Suppressor macrophage (primary cell): ENCODE measurements around the gene RNH1.
"Not testable (repeated sequence)": the region's sequence is repeated elsewhere in the genome, so short reads cannot be mapped to it uniquely, and the experiment has no call there.

ENCODE experiments used
- DNase-seq, 4 experiments: peaks; one replicate each; pipeline ENCODE4 v3.0.0-alpha.2; 2020 to 2022

RNH1 gene

DNA sequence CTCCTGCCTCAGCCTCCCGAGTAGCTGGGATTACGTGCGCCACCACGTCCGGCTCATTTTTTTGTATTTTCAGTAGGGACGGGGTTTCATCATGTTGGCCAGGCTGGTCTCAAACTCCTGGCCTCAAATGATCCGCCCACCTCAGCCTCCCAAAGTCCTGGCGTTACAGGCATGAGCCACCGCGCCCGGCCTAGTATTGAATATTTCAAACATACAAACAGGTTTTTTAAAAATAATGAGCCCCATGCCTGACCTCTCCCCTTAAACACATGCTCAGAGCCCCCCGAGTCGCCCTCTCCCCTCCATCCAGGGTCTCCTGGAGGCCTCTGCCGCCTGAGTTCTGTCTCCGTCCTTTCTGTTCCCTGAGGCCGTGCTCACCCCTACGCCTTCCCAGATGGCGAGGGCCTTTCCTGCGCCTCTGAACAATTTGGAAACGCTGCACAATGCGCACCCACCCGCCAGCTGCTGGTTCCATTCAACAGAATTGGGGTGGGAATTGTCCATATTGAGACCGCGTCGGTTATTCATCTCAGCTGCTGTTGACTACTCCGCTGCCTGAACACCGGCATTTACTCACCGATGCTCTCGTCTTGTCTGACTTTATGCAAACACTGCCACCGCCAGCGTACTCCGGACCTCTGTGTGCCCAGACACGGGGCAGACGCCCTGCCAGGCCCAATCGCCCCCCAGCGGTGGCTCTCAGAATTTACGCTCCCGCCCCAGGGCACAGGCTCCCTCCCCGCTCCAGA, 13.6 kb upstream of the RNH1 start:
- peak in 3 of 4 experiments; percentile 12 to 49 (median 42) for DNase-seq

- DNase-seq = peak; percentile 95 to 98 (median 98)
Measured at GRCh38 chr11:518463-519202, 11.6 kb upstream of the RNH1 start.

GRCh38 chr11:516918-517685, 10.1 kb upstream of the RNH1 start:
- DNase-seq = not testable (repeated sequence)

- DNase-seq = no peak
Measured at GRCh38 chr11:516400-516799, 9.4 kb upstream of the RNH1 start.

DNA sequence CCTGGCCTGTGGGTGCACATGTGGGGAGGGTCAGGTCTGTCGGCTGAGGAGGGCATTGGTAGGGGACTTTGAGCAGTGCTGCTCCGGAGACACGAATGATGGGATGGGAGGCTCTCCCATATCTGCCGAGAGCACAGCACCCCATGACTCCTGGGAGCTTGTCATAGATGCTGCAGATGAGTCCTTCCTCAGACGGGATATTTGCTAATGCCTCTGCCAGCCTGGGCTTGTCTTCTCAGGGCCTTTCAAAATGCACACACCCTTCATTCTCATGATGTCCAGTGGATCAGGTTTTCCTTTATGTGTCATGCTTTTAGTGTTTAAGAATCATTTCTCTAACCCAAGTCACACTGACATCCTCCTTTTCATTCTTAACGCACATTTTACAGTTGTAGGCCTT, 8.1 kb upstream of the RNH1 start:
- DNase-seq = no peak

DNA sequence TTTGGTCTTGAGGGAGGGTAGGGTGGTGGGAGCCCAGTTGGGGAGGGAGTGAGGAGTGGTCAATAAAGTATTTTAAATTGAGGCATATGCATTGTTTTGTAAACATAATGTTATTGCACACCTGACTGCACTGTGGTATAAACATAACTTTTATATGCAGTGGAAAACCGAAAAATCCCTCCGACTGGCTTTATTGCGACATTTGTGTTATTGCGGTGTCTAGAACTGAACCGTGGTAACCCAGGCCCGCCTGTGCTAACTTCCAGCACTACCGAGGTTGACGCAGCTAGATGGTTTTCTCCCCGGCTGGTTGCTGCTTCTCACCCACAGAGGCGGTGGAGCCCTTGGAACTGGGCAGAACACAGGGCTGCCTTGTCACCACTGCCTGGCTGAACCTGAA, 7.6 kb upstream of the RNH1 start:
- DNase-seq = peak in 2 of 4 experiments; percentile 27 to 43

DNA sequence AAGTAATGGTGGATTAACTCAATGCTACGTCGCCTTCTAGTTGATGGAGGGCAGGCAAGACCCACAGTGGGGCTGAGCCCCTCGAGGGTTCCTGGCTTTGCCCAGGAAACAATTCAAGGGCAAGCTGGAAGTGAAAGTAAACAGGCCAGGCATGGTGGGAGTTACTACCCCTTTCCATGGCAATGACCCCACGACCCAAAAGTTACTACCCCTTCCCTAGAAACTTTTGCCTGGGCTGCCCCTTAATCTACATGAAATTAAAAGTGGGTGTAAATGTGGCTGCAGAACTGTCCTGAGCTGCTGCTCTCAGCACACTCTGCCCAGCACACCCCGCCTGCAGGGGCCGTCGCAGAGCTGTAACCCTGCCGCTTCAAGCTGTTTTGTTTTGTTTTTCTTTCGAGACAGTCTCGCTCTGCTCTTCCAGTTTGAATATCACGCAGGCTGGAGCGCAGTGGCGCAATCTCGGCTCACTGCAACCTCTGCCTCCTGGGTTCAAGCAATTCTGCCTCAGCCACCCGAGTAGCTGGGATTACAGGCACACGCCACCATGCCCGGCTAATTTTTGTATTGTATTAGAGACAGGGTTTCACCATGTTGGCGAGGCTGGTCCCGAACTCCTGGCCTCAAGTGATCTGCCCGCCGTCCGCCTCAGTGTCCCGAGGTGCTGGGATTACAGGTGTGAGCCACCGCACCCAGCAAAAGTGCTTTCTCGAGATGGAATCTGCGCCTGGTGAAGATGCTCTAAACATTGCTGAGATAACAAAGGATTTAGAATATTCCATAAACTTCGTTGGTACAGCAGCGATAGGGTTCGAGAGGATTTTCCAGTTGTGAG, 5.9 kb upstream of the RNH1 start:
- DNase-seq = peak in 3 of 4 experiments; percentile 33 to 37 (median 36)

- DNase-seq = no peak
Measured at GRCh38 chr11:508956-509355, 1.9 kb upstream of the RNH1 start.

- DNase-seq = no peak
Measured at GRCh38 chr11:507727-508515, 879 bp upstream of the RNH1 start.

DNA sequence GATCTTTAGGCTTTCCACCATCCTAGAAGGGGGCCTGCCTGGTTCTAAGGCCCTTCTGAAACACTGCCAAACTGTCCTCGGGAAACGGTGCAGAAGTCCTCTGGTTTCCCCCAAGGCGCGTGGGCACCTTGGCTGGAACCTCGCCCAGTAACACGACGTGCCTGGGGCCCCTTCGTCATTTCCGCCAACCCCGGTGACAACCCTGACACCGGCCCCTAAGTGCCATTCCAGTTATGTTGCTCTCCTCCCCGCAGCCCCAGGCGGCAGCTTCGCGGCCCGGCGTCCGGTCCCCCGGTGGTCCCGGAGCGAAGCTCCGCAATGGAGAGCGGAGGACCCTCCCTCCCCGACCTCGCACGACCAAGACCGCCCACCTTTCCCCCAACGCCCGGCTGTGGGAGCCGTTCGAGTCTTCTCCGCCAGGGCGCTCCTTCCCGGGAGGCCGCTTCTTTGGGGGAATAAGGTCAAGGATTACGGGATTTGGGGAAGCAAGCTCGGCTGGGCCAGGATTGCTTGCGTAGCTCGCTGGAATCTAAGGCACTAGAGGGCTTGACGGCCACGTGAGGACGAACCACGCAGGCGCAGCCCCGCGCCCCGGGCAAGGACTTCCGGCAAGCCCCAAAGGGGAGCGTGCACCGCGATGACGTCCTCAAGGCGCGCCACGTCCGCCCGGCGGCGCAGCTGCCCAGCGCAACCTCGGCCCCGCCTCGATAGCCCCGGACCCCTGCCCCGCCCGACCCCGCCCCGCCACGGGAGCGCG, 626 bp downstream of the RNH1 start:
- peak; percentile 99 to 100 (median 99) for DNase-seq

DNA sequence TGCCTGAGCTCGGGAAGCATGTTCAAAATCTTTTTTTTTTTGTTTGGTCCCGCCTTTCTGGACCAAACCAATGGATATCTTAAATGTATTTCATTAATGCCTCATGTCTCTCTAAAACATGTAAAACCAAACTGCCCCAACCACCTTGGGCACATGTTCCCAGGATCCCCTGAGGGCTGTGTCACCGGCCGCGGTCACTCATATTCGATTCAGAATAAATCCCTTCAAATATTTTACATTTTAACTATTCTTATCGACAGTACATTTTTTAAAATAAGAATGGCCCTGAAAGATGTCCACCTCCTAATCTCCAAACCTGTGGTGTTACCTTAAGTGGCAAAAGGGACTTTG, 2.1 kb downstream of the RNH1 start:
- DNase-seq = no peak

DNA sequence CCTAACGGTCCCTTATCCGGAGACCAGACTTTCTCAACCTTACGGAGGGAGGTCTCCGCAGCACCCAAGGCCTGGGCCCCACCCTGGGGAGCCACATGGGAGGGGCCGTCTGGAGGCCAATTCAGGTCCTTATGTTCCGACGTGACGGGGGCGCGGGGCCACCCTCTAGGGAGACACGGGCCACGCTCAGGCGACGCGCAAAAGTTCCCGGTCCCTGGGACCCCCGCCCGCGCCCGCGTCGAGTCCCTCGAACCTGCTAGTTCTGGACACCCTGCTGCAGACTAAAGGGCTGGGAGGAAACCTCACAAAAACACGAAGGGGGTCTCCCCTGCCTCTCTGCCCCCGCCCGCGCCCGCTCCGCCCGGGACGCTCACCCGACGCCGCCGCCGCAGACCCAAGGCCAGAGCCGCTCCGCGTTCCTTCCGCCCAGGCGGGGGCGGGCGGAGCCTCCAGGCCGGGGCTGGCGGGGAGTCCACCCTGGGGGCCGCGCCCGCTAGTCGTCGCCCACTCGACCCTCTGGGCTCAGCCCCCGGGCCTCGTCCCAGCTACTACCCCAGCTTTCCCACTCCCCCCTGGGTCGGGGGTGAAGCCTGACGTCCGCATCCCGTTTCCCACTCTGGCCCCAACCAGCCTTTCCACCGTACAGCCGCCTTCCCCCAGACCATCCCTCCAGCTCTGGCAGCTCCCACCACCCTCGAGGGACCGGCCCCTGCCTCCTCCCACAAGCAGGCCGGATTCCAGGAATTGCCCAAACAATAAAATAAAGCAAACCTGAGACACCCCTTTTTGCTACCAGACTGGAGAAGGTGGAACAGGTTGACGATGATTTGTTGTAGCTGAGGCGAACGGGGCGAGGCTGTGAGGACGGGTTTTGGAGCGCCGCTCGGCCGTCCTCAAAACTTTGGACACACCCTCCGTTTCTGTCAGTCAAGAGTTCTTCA, 2.7 kb downstream of the RNH1 start:
- peak; percentile 56 to 80 (median 66) for DNase-seq

DNA sequence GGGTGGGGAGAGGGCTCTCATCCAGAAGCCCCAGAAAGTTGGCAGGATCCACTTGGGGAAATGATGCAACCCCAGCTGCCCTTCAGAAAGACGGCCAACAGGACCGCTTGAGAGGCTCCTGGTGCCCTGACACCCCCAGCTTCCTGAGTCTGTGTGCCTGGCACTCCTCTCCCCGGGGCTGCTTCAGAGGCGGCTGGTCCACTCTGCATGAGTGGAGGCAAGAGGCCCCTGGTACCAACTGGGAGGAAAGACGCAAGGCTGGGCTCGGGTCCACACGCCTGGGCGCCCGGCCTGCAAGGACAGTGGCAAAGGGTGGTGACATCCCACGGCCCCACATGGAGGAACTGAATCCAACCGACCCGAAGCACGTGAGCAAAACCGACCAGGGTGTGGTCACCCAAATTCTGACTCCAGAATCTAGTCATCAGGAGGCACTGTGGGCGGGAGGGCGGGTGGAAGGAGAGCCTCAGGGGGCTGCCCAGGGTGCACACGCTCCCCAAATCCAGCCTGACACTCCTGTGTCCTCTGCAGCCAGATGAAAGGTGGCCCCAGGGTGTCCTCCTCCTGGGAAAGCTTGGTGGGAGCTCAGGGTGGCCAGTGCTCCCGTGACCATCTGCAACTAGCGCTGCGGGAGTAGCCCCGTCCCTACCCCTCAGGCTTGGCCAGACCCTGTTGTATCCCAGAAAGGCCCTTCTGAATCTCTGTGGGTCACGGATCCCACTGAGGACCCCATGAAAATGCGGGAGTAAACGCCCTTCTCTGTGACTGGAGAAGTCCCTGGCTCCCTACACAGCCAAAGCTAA, 3.7 kb downstream of the RNH1 start:
- DNase-seq = peak; percentile 89 to 94 (median 93)

GRCh38 chr11:502288-503178, 4.5 kb downstream of the RNH1 start:
- DNase-seq = peak in 1 of 4 experiments; percentile 34

DNA sequence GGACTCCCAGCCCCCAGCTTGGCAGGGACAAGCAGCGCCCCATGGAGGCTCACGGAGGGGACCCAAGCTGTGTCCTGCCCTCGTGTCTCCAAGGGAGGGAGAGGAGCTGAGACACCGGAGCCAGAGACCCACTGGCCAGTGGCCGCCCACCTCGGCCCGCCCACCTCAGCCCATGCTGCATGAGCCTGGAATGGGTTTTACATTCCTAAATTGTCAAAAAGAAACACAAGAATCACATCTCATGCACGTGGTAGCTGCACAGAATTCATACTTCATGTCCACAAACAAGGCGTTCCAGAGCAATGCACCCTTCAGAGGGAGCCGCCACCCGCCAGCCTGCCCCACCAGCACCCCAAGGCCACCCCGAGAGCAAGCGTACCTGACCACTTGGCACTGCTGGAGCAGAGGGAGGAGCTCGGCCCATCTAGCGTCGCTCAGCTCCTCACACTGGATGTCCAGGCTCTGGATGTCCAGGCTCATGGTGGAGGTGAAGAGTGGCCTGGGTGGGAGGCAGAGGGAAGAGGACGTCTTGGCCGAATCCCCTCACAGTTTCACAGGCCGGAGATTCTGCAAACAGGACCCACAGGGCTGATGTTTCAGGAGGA, 5.3 kb downstream of the RNH1 start:
- DNase-seq = no peak

DNA sequence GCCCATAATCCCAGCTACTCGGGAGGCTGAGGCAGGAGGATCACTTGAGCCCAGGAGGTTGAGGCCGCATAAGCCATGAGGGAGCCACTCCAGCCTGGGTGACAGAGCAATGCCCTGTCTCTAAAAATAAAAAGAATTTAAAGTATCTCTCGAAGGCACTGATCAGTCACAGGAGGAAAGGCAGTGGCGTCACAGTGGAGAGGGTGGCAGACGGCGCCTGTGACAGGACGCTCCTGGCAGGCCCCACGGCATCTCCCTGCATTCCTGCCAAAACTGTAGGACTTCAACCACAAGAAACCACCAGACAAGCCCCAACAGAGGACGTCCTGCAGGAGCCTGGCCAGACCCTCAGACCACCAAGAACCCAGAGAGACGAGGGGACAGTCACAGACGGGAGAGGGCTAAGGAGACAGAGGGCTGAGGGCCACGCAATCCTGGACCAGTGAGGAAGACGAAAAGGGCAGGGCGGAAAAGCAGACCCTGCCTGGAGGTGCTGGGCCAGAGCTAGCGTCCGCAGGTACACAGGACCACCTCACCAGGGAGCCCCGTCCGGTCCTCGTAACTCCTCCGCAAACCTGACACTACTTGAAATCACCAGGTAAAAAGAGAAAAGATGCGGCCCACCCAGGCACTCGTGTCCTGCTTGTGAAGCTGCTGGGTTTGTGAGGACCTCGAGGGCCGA, 5.9 kb downstream of the RNH1 start:
- DNase-seq = no peak
